ENCODE measurements around the gene IL17RB.

The IL17RB gene

GRCh38 chr3:53860196-53860595 lies 13.8 kb downstream of the IL17RB start:
- Histone ChIP-seq H3K4me3 (no peak overlapping the region), H3K27ac (no peak overlapping the region)
- no peak for TF ChIP-seq CTCF (IDR thresholded peaks at IDR 0.05)
- DNase-seq (ENCODE audit: low spot score): no peak

DNA sequence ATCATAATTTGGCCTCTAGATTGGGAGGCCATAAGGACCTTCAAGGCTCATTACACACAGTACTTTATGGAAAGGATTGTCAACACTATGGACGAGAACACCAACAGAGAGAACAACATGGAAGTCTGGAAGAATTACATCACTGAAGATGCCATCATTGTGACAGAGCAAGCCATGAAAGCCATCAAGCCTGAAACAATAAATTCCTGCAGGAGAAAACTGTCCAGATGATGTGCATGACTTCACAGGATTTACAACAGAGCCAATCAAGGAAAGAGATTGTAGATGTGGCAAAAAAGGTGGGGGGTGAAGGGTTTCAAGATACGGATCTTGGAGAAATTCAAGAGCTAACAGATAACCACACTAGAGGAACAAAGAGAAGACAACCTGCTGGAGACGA lies 15.9 kb downstream of the IL17RB start:
- Histone ChIP-seq H3K4me3 (no peak overlapping the region), H3K27ac (no peak overlapping the region)
- TF ChIP-seq CTCF (IDR thresholded peaks at IDR 0.05): no peak
- DNase-seq (ENCODE audit: low spot score): no peak

DNA sequence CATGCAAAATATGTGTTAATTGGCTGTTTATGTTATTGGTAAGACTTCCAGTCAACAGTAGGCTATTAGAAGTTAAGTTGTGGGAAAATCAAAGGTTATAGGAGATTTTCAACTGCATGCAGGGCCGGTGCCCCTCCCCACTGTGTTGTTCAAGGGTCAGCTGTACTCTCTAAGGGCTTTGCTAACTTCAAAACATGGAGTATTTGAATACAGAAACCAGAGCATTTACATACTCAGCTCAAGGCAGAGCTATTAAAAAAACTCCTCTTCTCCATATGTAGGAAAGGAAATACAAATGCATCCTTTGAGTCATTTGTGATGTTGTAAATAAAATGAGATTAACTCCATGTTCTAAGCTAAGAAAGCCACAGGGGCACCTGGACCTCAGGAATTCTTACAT lies 16.8 kb downstream of the IL17RB start:
- no peak for TF ChIP-seq CTCF (IDR thresholded peaks at IDR 0.05)
- DNase-seq (ENCODE audit: low spot score): no peak
- H3K27ac ChIP-seq: no peak overlapping the region
- no peak overlapping the region for H3K4me3 ChIP-seq

- no peak for DNase-seq (ENCODE audit: low spot score)
- H3K27ac ChIP-seq: no peak overlapping the region
- H3K4me3 ChIP-seq: no peak overlapping the region
- TF ChIP-seq CTCF (IDR thresholded peaks at IDR 0.05): no peak
Observed at GRCh38 chr3:53865732-53866499, 19.5 kb downstream of the IL17RB start.

- Histone ChIP-seq H3K27ac (no peak overlapping the region), H3K4me3 (peak overlapping the region; percentile 79)
- DNase-seq (ENCODE audit: low spot score): no peak
- no peak for TF ChIP-seq CTCF (IDR thresholded peaks at IDR 0.05)
Observed at GRCh38 chr3:53880396-53881345, 34.3 kb downstream of the IL17RB start.

DNA sequence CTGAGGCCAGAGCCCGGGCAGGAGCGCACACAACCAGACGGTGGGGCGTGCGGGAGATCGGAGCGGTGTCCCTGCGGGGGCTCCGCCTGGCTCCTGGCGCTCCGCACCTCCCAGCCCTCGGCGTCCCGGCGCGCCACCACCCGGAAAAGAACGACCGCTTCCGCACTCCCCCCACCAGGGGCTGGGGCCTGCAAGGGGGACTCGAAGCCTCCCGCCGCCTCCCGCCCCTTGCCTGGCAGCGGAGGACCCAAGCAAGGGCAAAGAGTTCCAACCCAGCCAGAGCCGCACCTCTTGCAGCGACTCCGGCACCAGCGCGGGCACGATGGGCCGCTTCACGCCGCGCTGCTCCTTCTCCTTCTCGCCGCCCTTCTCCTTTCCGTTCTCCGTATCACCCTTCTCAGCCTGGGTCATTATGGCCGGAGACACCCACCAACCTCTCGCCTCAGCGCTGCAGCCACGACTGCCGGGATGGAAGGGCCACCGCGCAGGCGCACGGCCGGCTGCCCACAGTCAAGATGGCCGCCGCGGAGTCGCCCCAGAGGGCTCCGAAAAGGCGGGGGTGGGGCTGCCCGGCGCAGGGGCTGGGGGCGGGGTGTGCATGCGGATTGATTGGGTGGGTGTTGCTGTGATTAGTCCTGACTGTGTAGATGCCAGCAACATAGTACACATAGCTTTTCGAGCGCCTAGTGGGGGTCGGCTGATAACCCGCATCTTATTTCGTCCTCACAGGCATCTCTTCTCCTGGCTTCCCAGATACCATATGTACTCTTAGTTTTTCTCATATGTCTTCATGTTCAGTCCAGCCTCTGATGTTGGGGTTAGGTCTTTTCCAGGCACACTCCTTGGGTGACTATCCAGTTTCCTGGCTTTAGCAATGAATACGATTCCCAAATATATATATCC lies 35.6 kb downstream of the IL17RB start, which contains the start of gene ACTR8:
Gene ACTR8 (minus strand): TSS at position 462 of the 903 bp plus-strand sequence. CDS start 51 bp downstream, at position 411.
- H3K4me3 ChIP-seq: peak within 1 kb of the TSS; percentile 79
- no peak for TF ChIP-seq CTCF (IDR thresholded peaks at IDR 0.05)
- H3K27ac ChIP-seq: peak within 1 kb of the TSS; percentile 69 to 90
- peak; percentile 92 for DNase-seq (ENCODE audit: low spot score)

All from coronary artery (tissue), 2 donors.